22Rv1 (cell line): ENCODE results near the gene COL1A1.

ENCODE experiments used
- H3K27ac ChIP-seq: fragments of 450-650 bp; 2 replicates; pipeline ENCODE4 v1.5.1; 2017
- ZFX ChIP-seq: fragments of 450-650 bp; IDR thresholded peaks from 2 replicates; pipeline ENCODE4 v1.6.1; 2017; ENCODE audit warnings: antibody characterized with exemption, borderline replicate concordance
- TF ChIP-seq, protein P1 (sequence below): fragments of 450-650 bp; IDR thresholded peaks from 2 replicates; pipeline ENCODE4 v1.5.1; 2017; ENCODE audit warnings: mild to moderate bottlenecking

Gene COL1A1

DNA sequence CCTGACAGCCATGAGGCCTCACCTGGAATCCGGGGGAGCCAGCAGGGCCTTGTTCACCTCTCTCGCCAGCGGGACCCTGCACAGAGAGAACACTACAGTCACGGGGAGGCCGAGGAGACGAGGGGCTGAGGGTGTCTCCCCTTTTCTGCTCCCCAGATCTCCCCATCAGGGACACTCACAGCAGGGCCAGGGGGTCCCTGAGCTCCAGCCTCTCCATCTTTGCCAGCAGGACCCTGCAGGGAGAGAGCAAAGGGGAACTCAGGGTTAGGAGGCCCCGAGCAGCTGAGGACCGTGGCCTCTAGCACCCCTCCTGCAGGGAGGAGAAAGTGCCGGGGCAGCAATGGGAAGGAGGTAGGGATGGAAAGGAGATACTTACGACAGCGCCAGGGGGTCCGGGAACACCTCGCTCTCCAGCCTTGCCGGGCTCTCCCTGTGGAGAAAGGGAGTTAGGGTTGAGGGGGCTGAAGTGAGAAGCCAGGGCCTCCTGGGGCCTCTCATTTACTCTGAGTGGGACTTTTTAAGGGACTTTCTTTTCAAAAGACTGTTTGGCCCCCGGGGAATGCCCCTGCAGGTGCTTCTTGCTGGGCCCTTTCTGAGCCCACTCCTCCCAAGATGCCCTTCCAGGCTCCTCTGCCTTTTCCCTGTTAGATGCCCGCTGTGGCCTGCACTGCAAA lies 8.7 kb downstream of the COL1A1 start:
- H3K27ac ChIP-seq = no peak overlapping the region
- TF ChIP-seq, protein P1, sequence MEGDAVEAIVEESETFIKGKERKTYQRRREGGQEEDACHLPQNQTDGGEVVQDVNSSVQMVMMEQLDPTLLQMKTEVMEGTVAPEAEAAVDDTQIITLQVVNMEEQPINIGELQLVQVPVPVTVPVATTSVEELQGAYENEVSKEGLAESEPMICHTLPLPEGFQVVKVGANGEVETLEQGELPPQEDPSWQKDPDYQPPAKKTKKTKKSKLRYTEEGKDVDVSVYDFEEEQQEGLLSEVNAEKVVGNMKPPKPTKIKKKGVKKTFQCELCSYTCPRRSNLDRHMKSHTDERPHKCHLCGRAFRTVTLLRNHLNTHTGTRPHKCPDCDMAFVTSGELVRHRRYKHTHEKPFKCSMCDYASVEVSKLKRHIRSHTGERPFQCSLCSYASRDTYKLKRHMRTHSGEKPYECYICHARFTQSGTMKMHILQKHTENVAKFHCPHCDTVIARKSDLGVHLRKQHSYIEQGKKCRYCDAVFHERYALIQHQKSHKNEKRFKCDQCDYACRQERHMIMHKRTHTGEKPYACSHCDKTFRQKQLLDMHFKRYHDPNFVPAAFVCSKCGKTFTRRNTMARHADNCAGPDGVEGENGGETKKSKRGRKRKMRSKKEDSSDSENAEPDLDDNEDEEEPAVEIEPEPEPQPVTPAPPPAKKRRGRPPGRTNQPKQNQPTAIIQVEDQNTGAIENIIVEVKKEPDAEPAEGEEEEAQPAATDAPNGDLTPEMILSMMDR = no peak
- no peak for TF ChIP-seq ZFX

DNA sequence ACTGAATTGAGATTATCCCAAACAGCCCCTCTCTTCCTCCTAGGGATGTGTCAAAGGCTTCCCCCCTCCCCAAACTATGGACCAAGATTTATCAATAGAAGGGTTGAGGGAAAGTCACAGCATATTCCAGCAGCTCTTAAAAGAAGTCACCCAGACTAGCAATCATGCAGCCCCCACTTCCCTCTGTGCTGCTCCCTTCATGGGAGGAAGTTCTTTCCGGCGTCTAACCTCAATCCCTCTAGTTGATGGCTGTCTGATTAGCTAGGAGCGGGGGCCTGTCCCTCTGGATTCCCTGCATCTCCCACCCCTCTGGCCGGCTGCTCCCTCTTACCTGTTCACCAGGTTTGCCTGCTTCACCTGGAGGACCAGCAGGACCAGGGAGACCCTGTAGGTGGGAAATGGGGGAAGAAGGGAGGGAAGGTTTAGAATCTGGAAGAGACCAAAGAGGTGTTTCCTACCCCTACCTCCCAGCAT lies 9.2 kb downstream of the COL1A1 start:
- no peak overlapping the region for H3K27ac ChIP-seq
- no peak for TF ChIP-seq ZFX
- TF ChIP-seq, protein P1 = no peak

- TF ChIP-seq, protein P1 = no peak
- TF ChIP-seq ZFX = no peak
- H3K27ac ChIP-seq = no peak overlapping the region
These were observed 9.9 kb downstream of the COL1A1 start for GRCh38 chr17:50191359-50192143.

DNA sequence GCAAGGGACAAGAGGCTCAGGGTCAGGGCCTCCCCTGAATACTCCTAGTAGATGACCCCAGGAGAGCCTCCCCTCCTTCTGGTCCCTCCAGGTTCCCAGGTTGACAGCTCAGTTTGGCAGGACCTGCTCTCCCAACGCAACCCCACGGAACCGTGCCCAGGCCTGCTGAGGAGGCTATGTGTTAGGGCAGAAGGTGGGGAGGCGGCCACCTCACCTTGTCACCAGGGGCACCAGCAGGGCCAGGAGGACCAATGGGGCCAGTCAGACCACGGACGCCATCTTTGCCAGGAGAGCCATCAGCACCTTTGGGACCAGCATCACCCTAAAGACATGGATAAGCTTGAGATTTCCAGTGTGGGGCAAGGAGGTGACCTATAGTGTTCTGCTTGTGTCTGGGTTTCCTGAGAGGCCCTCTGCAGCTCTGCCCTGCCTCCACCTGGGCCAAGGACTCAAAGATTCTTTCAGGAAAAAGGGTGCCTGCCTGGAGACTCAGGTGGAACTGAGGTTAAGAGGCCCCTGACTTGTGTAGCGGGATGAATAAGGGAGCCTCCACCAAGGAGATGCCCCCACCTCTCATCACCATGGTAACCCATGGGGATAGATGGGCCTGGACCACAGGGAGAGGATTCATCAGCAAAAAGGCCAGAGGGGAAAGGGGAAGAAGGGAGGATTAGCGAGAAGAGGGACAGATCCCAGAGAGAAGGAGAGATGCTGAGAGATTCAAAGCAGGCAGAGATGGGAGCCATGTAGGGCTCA lies 10.7 kb downstream of the COL1A1 start:
- TF ChIP-seq, protein P1 = no peak
- TF ChIP-seq ZFX = no peak
- H3K27ac ChIP-seq = no peak overlapping the region

DNA sequence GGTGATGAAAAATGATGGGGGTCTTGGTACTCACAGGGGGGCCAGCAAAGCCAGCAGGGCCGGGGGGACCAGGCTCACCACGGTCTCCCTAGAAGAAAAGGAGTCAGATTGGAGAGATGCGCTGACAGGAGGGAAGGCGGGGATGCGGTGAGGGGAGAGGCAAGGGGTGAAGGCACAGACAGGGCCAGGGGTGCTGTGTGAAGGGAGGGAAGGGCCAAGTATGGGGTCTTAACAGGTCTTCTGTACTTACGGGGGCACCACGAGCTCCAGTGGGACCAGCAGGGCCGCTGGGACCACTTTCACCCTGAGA lies 11.2 kb downstream of the COL1A1 start:
- TF ChIP-seq, protein P1 = no peak
- no peak for TF ChIP-seq ZFX
- no peak overlapping the region for H3K27ac ChIP-seq

- no peak for TF ChIP-seq ZFX
- TF ChIP-seq, protein P1 = no peak
- no peak overlapping the region for H3K27ac ChIP-seq
These were observed 11.7 kb downstream of the COL1A1 start for GRCh38 chr17:50189550-50190292.
